B cell (primary cell): ENCODE measurements around the gene NTNG1. TPM values are rescaled to one million over a fixed set of nuclear protein-coding genes. Genes with fewer than 3 reads are reported as not detected.

Experiments used
- ATAC-seq: fragments of 200-7000 bp; cut with Tn5 transposase; one replicate; pipeline ENCODE4 v1.10.0; 2021; ENCODE audit warnings: low read depth, mild to moderate bottlenecking, moderate number of reproducible peaks, moderate library complexity
- CTCF ChIA-PET: fragments of 350-600 bp; sonication (Branson Sonifier 250); formaldehyde crosslinking; loops from one replicate; lab custom pipeline; 2021; ENCODE audit warnings: antibody characterized with exemption, inconsistent platforms; lab: Charles Lee
- POLR2A ChIA-PET: fragments of 350-600 bp; sonication (Branson Sonifier 250); formaldehyde crosslinking; loops from one replicate; lab custom pipeline; 2021; ENCODE audit warnings: antibody characterized with exemption; lab: Charles Lee
- DNase-seq: peaks from one replicate; pipeline ENCODE4 v3.0.0; 2013
- H2AFZ ChIP-seq: 2 replicates; pipeline ENCODE4 v1.6.1; 2012; ENCODE audit warnings: mild to moderate bottlenecking, low read depth, low read length; ENCODE audit not compliant: insufficient read depth, poor library complexity, severe bottlenecking
- H3K27ac ChIP-seq, 2 donors: 1 replicate in 1 of 2; 2 replicates in 1 of 2; pipeline ENCODE4 v1.5.1; 2012 to 2013; ENCODE audit warnings: low read length in 2 of 2, mild to moderate bottlenecking in 2 of 2, moderate library complexity in 1 of 2
- H3K27me3 ChIP-seq, 4 experiments: fragments of 200-600 bp in 1 of 4; sonication (generic) in 1 of 4; replicated peaks in 1 of 4; 1 replicate in 2 of 4; 2 replicates in 2 of 4; pipeline versions ENCODE4 v1.6.1 to v1.7.0; 2013 to 2016; ENCODE audit warnings: low read length in 3 of 4, mild to moderate bottlenecking in 2 of 4, mixed read lengths in 1 of 4, moderate library complexity in 1 of 4; ENCODE audit not compliant: insufficient read depth in 4 of 4, control insufficient read depth in 3 of 4; ENCODE audit errors: control extremely low read depth in 1 of 4
- H3K36me3 ChIP-seq, 2 experiments: replicated peaks in 1 of 2; 1 replicate in 1 of 2; 2 replicates in 1 of 2; pipeline versions ENCODE4 v1.6.1 to v1.7.1; 2013; ENCODE audit warnings: low read length in 1 of 2; ENCODE audit not compliant: insufficient read depth in 2 of 2, control insufficient read depth in 1 of 2; ENCODE audit errors: control extremely low read depth in 1 of 2, extremely low read depth in 1 of 2
- H3K4me1 ChIP-seq, 2 donors: fragments of 200-600 bp in 1 of 2; sonication (generic) in 1 of 2; 1 replicate in 1 of 2; 2 replicates in 1 of 2; pipeline versions ENCODE4 v1.5.1 to v1.6.1; 2013 to 2017; ENCODE audit warnings: low read length in 2 of 2; ENCODE audit not compliant: control insufficient read depth in 2 of 2, insufficient read depth in 2 of 2
- H3K4me2 ChIP-seq: replicated peaks from 2 replicates; pipeline ENCODE3; 2012; ENCODE audit warnings: mild to moderate bottlenecking, low read depth, low read length; ENCODE audit not compliant: poor library complexity, severe bottlenecking
- H3K4me3 ChIP-seq, 5 experiments: fragments of 200-600 bp in 1 of 5; sonication (generic) in 1 of 5; 1 replicate in 3 of 5; 2 replicates in 2 of 5; pipeline versions ENCODE4 v1.5.1 to v1.7.0; 2011 to 2016; ENCODE audit warnings: low read length in 4 of 5, mild to moderate bottlenecking in 4 of 5, low read depth in 2 of 5, control low read depth in 1 of 5, moderate library complexity in 1 of 5; ENCODE audit not compliant: insufficient read depth in 1 of 5; ENCODE audit errors: control extremely low read depth in 1 of 5, extremely low read depth in 1 of 5
- H3K79me2 ChIP-seq: fragments of 200-600 bp; sonication (generic); one replicate; pipeline ENCODE4 v1.6.0; 2016; ENCODE audit warnings: low read length; ENCODE audit not compliant: control insufficient read depth, insufficient read depth
- H3K9ac ChIP-seq: fragments of 200-600 bp; sonication (generic); 2 replicates; pipeline ENCODE4 v1.6.1; 2017; ENCODE audit warnings: mild to moderate bottlenecking, low read length, moderate library complexity
- H3K9me3 ChIP-seq, 3 donors: one replicate each; pipeline versions ENCODE4 v1.6.1 to v1.7.1; 2013; ENCODE audit warnings: low read length in 2 of 3; ENCODE audit not compliant: control insufficient read depth in 2 of 3, insufficient read depth in 1 of 3; ENCODE audit errors: control extremely low read depth in 1 of 3
- H4K20me1 ChIP-seq: 2 replicates; pipeline ENCODE4 v1.6.0; 2012; ENCODE audit warnings: mild to moderate bottlenecking, low read length; ENCODE audit not compliant: insufficient read depth, control insufficient read depth, poor library complexity, severe bottlenecking
- H3K27ac Mint-ChIP-seq: one replicate; pipeline ENCODE4 v1.8.0; 2021; ENCODE audit warnings: mixed read lengths
- H3K27me3 Mint-ChIP-seq: one replicate; pipeline ENCODE4 v1.8.0; 2021; ENCODE audit warnings: mixed read lengths
- H3K4me1 Mint-ChIP-seq: one replicate; pipeline ENCODE4 v1.8.0; 2021; ENCODE audit warnings: mixed read lengths
- H3K4me3 Mint-ChIP-seq: one replicate; pipeline ENCODE4 v1.8.0; 2021; ENCODE audit warnings: mixed read lengths
- H3K9me3 Mint-ChIP-seq: one replicate; pipeline ENCODE4 v1.8.0; 2022; ENCODE audit warnings: mixed read lengths; ENCODE audit not compliant: insufficient read depth
- CTCF ChIP-seq: fragments of 200-600 bp; IDR thresholded peaks from one replicate; pipeline ENCODE4 v1.8.0; 2022; ENCODE audit warnings: antibody characterized with exemption, mild to moderate bottlenecking
- EZH2 ChIP-seq: IDR thresholded peaks from 2 replicates; pipeline ENCODE4 v1.6.1; 2012; ENCODE audit warnings: borderline replicate concordance, low read depth, mild to moderate bottlenecking, moderate library complexity, low read length; ENCODE audit not compliant: insufficient read depth, poor library complexity, severe bottlenecking
- WGBS: methylation state at CpG from one replicate; pipeline ENCODE4 v1.1.5; 2013; ENCODE audit warnings: missing lambda C conversion rate; ENCODE audit not compliant: insufficient coverage; 5-methylcytosine and 5-hydroxymethylcytosine counted together
- intact Hi-C: fragments of 100-400 bp; cut with micrococcal nuclease; formaldehyde crosslinking; loops from one replicate; pipeline ENCODE4 v1.10.0; 2022
- polyA plus RNA-seq: library from polyadenylated mRNA; depleted of rRNA; stranded (reverse); fragments of >200 nt; gene quantifications from 2 replicates; pipeline ENCODE4 v1.2.3, GENCODE V29; 2012
- total RNA-seq, 2 donors: library from RNA; stranded (reverse); fragments of 120-200 nt in 1 of 2; gene quantifications; 1 replicate in 1 of 2; 2 replicates in 1 of 2; pipeline versions ENCODE4 v1.2.3 to v1.2.4, GENCODE V29; 2013 to 2022

NTNG1 gene
- total and polyA plus RNA-seq, 2 donors (not counting 1 experiment from before 2014, with no cell fraction given) = 2.8 to 3.7 TPM

GRCh38 chr1:107389410-107390396, 248.9 kb downstream of the NTNG1 start:
- CTCF ChIA-PET = no interaction called here
- no peak overlapping the region for H3K4me3 ChIP-seq
- Mint-ChIP-seq H3K4me3 (peak overlapping the region; percentile 65), H3K27ac (peak overlapping the region; percentile 48), H3K4me1 (peaks cover 5% of the 10 kb centered on the region), H3K27me3 (no peaks in the 10 kb centered on the region), H3K9me3 (peaks cover 9% of the 10 kb centered on the region)
- no peak overlapping the region for H2AFZ ChIP-seq
- no peak overlapping the region for H3K27ac ChIP-seq
- H3K27me3 ChIP-seq = no peaks in the 10 kb centered on the region
- no peaks in the 10 kb centered on the region for H3K36me3 ChIP-seq
- POLR2A ChIA-PET = no interaction called here
- DNase-seq (no peak), ATAC-seq (no peak)
- no peaks in the 10 kb centered on the region for H3K79me2 ChIP-seq
- 83% methylated on average over 13 of the region's 15 CpGs for WGBS
- H4K20me1 ChIP-seq = no peaks in the 10 kb centered on the region
- no peaks in the 10 kb centered on the region for H3K4me1 ChIP-seq
- intact Hi-C loops = no loop called here
- TF ChIP-seq CTCF = no peak
- no peak for TF ChIP-seq EZH2
- no peak overlapping the region for H3K4me2 ChIP-seq
- no peak overlapping the region for H3K9ac ChIP-seq
- H3K9me3 ChIP-seq = peaks cover 0 to 2% (median 0%) of the 10 kb centered on the region in 3 donors

GRCh38 chr1:107394301-107394700, 253.5 kb downstream of the NTNG1 start:
- H3K27me3 Mint-ChIP-seq = no peaks in the 10 kb centered on the region
- H3K4me3 Mint-ChIP-seq = no peak overlapping the region
- peaks cover 0 to 2% (median 0%) of the 10 kb centered on the region in 3 donors for H3K9me3 ChIP-seq
- CTCF ChIA-PET = no interaction called here
- no peaks in the 10 kb centered on the region for H3K79me2 ChIP-seq
- peaks cover 9% of the 10 kb centered on the region for H3K9me3 Mint-ChIP-seq
- H3K4me1 ChIP-seq = no peaks in the 10 kb centered on the region
- ATAC-seq (no peak), DNase-seq (no peak)
- TF ChIP-seq EZH2 = no peak
- no peak for TF ChIP-seq CTCF
- no peak overlapping the region for H3K4me3 ChIP-seq
- POLR2A ChIA-PET = no interaction called here
- 89% methylated on average over 2 of the region's 3 CpGs for WGBS
- no peaks in the 10 kb centered on the region for H3K27me3 ChIP-seq
- H2AFZ ChIP-seq = no peak overlapping the region
- H4K20me1 ChIP-seq = no peaks in the 10 kb centered on the region
- intact Hi-C loops = no loop called here
- H3K9ac ChIP-seq = no peak overlapping the region
- H3K4me1 Mint-ChIP-seq = peaks cover 5% of the 10 kb centered on the region
- no peak overlapping the region for H3K27ac Mint-ChIP-seq
- no peak overlapping the region for H3K4me2 ChIP-seq
- no peak overlapping the region for H3K27ac ChIP-seq
- H3K36me3 ChIP-seq = no peaks in the 10 kb centered on the region
